HG03175 (cell line): Measurements from ENCODE around the gene ATG2B.

ENCODE experiments used
- ATAC-seq: cut with Tn5 transposase; IDR thresholded peaks from one replicate; pipeline ENCODE4 v1.9.1; 2021; ENCODE audit warnings: mild to moderate bottlenecking, moderate library complexity; ENCODE audit not compliant: unreplicated experiment

The ATG2B gene

GRCh38 chr14:96272777-96273473 lies 90.2 kb downstream of the ATG2B start:
- no peak for ATAC-seq

GRCh38 chr14:96271421-96271762 lies 91.7 kb downstream of the ATG2B start:
- ATAC-seq = no peak

- ATAC-seq = no peak
Measured at GRCh38 chr14:96270565-96271420, 92.3 kb downstream of the ATG2B start.

- no peak for ATAC-seq
Measured at GRCh38 chr14:96269359-96269710, 93.8 kb downstream of the ATG2B start.

- no peak for ATAC-seq
Measured at GRCh38 chr14:96268431-96269358, 94.4 kb downstream of the ATG2B start.

- ATAC-seq = no peak
Measured at GRCh38 chr14:96267916-96268315, 95.2 kb downstream of the ATG2B start.

GRCh38 chr14:96267336-96267735 lies 95.8 kb downstream of the ATG2B start:
- ATAC-seq = no peak

GRCh38 chr14:96265383-96266095 lies 97.6 kb downstream of the ATG2B start:
- no peak for ATAC-seq

- no peak for ATAC-seq
Measured at GRCh38 chr14:96264853-96265252, 98.3 kb downstream of the ATG2B start.

- ATAC-seq = no peak
Measured at GRCh38 chr14:96264200-96264553, 99.0 kb downstream of the ATG2B start.

GRCh38 chr14:96263347-96264199 lies 99.6 kb downstream of the ATG2B start:
- ATAC-seq = no peak

GRCh38 chr14:96261772-96262655 lies 101.1 kb downstream of the ATG2B start:
- ATAC-seq = no peak

- ATAC-seq = no peak
Measured at GRCh38 chr14:96261053-96261452, 102.1 kb downstream of the ATG2B start.

- no peak for ATAC-seq
Measured at GRCh38 chr14:96260341-96260821, 102.8 kb downstream of the ATG2B start.

GRCh38 chr14:96257900-96258299 lies 105.2 kb downstream of the ATG2B start:
- no peak for ATAC-seq

GRCh38 chr14:96257056-96257455 lies 106.1 kb downstream of the ATG2B start:
- no peak for ATAC-seq

- no peak for ATAC-seq
Measured at GRCh38 chr14:96256407-96256806, 106.7 kb downstream of the ATG2B start.

- no peak for ATAC-seq
Measured at GRCh38 chr14:96255501-96256366, 107.4 kb downstream of the ATG2B start, which contains the start of gene BDKRB1. Gene BDKRB1 (plus strand): TSS chr14:96256210. CDS start chr14:96263683, 7,473 bp downstream.
